HG02943 (cell line): Measurements from ENCODE around the gene OSBPL2.

Experiments used
- ATAC-seq: cut with Tn5 transposase; IDR thresholded peaks from one replicate; pipeline ENCODE4 v1.9.1; 2021; ENCODE audit warnings: mild to moderate bottlenecking, low read depth, moderate library complexity; ENCODE audit not compliant: unreplicated experiment

The OSBPL2 gene

DNA sequence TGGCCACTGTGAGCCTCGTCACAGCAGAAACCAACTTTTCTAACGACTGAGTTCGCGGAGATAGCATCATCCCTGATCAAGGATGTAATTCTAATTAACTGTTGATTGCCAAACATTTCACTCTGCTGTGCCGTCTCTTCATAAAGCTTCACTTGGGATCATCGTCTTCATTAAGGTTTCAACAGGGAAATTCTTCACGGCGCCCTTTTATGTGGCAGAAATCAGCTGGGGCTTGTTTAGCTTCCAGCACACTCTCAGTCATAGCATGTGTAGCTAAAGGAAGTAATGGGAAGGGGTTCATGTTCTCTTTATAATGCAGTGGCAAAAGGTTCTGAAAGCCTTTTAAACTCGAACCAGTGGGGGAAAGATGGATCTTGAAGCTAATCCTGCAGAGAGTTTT, 55.6 kb downstream of the OSBPL2 start:
- ATAC-seq = no peak

- no peak for ATAC-seq
Measured at GRCh38 chr20:62294516-62294915, 56.2 kb downstream of the OSBPL2 start.

- ATAC-seq = no peak
Measured at GRCh38 chr20:62296724-62297448, 58.6 kb downstream of the OSBPL2 start.

- ATAC-seq = no peak
Measured at GRCh38 chr20:62297449-62298227, 59.3 kb downstream of the OSBPL2 start.

DNA sequence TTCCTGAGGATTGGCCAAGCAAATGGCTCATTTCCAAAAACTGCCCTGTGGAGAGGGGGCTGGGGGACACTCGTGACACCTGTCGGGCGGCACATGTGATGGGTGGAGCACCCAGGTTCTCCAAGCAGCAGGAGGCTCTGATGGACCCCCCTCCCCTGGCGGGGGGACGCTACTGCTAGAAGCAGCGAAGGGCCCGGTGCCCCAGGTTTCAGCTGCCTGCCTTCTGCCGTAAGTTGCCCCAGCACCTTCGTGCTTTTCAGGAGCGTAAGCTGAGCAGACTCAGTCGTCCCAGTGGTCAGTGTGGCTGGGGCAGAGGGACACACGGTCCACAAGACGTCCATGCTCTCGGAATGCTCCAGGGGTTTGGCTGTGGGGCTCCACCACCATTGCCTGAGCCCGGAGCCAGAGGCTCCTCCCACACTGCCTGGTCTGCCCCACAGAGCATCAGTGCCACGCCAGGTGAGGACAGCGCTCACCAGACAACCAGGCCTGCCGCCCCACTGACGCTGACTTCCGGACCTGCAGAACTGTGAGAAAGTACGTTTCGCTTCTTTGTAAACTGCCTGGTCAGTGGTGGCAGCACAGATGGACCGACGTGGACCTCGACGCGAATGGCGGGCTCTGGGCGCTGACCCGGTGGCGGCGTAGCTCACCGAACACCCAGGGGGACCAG, 60.4 kb downstream of the OSBPL2 start:
- no peak for ATAC-seq

DNA sequence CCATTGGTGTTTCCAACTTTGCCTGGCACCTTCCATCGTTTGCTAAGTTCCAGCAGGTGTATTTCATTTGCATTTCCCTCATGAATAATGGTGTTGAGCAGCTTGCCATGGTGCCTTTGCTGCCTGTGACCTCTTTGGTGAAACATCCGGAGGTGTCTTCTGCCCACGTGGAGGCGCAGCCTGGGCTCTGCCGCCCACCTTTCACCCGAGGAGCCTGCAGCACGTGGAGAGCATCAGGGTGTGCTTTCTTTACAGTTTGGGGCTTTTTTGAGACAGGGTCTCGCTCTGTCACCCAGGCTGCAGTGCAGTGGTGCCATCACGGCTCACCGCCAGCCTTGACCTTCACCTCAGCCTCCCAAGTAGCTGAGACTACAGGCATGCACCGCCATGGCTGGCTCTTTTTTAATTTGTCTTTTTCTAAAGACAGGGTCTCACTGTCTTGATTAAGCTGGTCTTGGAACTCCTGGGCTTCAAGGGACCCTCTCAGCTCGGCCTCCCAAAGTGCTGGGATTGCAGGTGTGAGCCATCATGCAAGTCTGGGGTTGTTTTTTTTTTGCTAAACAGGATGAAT, 61.4 kb downstream of the OSBPL2 start:
- ATAC-seq = no peak

DNA sequence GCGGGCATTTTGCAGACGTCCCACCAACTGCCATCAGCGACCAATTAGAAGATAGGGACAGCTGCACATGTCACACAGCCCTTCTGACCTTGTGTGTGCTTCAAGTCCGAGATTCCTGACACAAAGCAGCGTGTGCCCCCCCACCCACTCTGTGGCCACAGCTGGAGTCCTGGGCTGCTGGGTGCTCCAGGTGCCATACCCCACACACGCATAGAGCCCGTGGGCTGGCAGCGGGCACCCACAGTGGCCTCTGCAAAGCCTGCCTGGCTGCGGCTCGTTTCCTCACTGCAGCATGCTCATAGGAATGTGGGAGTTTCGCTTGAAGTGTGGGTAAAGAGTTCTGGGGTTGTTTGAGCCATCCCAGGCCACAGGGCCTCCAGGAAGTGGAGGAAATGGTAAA, 62.0 kb downstream of the OSBPL2 start:
- ATAC-seq = no peak

GRCh38 chr20:62301111-62301668, 62.9 kb downstream of the OSBPL2 start:
- no peak for ATAC-seq

- ATAC-seq = peak; percentile 36
Measured at GRCh38 chr20:62301773-62302340, 63.5 kb downstream of the OSBPL2 start.

GRCh38 chr20:62302341-62303061, 64.2 kb downstream of the OSBPL2 start, which contains the start of gene ADRM1:
ADRM1 (plus strand) TSS chr20:62302997; CDS start chr20:62303569, 572 bp downstream.
- peak; percentile 72 for ATAC-seq

DNA sequence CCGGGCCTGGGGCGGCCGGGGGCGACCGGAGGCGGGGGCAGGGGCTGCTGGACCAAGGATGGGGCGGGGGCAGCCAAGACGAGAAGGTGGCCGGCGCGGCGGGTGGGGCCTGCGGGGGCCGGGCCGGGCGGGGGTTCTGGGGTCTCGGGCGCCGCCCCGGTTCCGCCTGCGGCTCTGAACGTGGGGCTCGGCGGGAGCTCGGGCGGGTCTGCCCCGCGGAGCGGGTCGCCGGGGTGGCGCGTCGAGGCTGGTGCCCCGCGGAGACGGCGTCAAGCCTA, 64.7 kb downstream of the OSBPL2 start:
- no peak for ATAC-seq

- peak; percentile 3 for ATAC-seq
Measured at GRCh38 chr20:62303340-62304226, 65.3 kb downstream of the OSBPL2 start.

GRCh38 chr20:62304331-62305148, 66.2 kb downstream of the OSBPL2 start:
- ATAC-seq = no peak

DNA sequence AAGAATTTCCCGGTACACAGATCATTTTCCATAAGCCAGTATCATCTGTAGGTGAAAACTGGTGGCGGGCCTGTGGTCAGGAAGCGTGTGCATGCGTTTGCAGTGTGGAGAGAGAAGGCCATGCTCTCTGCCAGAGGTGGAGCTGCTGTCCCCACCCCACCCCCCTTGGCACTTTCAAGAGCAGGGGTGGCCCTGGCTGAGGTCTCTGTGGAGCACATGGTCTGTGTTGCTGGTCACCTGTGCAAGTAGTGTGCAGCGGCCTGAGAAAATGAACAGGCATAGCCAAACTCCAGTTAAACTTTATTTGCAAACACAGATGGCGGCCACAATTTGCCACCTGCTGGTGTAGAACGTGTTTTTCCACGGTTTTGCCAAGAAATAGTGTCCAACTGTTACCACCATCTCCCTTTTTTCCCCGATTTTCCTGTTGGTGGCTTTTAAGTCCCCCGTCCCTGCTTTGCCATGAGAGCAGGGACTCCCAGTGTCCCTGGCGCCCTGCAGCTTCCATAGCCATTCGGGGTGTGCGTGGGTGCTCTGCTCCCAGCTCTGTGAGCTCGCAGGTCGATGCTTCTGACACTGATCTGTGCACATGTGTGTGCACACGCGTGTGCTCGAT, 66.9 kb downstream of the OSBPL2 start:
- ATAC-seq = no peak

DNA sequence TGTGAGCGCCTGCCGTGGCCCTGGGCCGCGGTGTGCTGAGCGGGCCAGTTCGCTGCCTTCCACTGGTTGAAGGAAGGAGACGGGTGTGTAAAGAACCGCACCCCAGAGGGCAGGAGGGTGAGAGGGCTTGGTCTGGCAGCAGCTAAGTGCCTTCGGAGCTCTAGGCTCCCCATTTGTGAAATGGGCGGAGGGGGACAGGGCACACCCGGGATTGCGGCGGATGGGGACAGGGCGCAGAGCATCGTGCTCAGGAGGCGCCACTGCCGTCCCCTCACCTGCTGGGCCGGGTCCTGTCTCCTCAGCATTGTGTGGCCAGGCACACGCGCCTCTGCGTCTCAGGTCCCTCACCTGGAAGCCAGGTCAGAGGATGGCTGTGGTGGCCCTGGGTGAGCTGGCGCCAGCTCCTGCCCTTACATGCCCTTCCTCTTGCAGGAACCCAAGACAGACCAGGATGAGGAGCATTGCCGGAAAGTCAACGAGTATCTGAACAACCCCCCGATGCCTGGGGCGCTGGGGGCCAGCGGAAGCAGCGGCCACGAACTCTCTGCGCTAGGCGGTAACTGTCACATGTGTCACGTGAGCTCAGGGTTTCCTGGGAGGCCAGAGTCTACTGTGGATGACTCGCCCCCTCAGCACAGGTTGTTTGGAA, 67.6 kb downstream of the OSBPL2 start:
- no peak for ATAC-seq

- no peak for ATAC-seq
Measured at GRCh38 chr20:62306414-62307187, 68.3 kb downstream of the OSBPL2 start.
